CD14-positive monocyte (primary cell): Measurements from ENCODE around the gene CDKN2B-AS1. TPM values are rescaled to one million over a fixed set of nuclear protein-coding genes. Genes with fewer than 3 reads are reported as not detected.

Experiments
- DNase-seq, 3 donors: peaks; one replicate each; pipeline ENCODE4 v3.0.0-alpha.2; 2011 to 2022
- H2AFZ ChIP-seq: 2 replicates; pipeline ENCODE4 v1.6.0; 2012; ENCODE audit warnings: mild to moderate bottlenecking, low read depth, low read length, inconsistent platforms; ENCODE audit not compliant: insufficient read depth, poor library complexity, severe bottlenecking
- H3K27ac ChIP-seq, 2 donors: 1 replicate in 1 of 2; 2 replicates in 1 of 2; pipeline ENCODE4 v1.5.1; 2012 to 2013; ENCODE audit warnings: low read length in 2 of 2, control low read depth in 1 of 2, inconsistent platforms in 1 of 2, low read depth in 1 of 2, mild to moderate bottlenecking in 1 of 2
- H3K27me3 ChIP-seq, 2 donors: one replicate each; pipeline versions ENCODE4 v1.6.0 to v1.6.1; 2011 to 2013; ENCODE audit warnings: low read length in 2 of 2; ENCODE audit not compliant: control insufficient read depth in 2 of 2, insufficient read depth in 2 of 2
- H3K36me3 ChIP-seq, 2 donors: replicated peaks in 1 of 2; 1 replicate in 1 of 2; 2 replicates in 1 of 2; pipeline versions ENCODE4 v1.5.1 to v1.6.1; 2012 to 2013; ENCODE audit warnings: low read length in 2 of 2, control low read depth in 1 of 2, inconsistent platforms in 1 of 2, mild to moderate bottlenecking in 1 of 2; ENCODE audit not compliant: insufficient read depth in 2 of 2, control insufficient read depth in 1 of 2
- H3K4me1 ChIP-seq, 2 donors: 1 replicate in 1 of 2; 2 replicates in 1 of 2; pipeline versions ENCODE4 v1.5.1 to v1.6.1; 2012 to 2013; ENCODE audit warnings: low read length in 2 of 2, control low read depth in 1 of 2, inconsistent platforms in 1 of 2, mild to moderate bottlenecking in 1 of 2, moderate library complexity in 1 of 2; ENCODE audit not compliant: insufficient read depth in 2 of 2, control insufficient read depth in 1 of 2
- H3K4me2 ChIP-seq: replicated peaks from 2 replicates; pipeline ENCODE3; 2012; ENCODE audit warnings: low read length, moderate library complexity, mild to moderate bottlenecking; ENCODE audit not compliant: poor library complexity, severe bottlenecking; ENCODE audit errors: extremely low read depth
- H3K4me3 ChIP-seq, 3 experiments: fragments of 200-600 bp in 1 of 3; sonication (generic) in 1 of 3; replicated peaks in 1 of 3; 1 replicate in 2 of 3; 2 replicates in 1 of 3; pipeline ENCODE4 v1.5.1; 2011 to 2013; ENCODE audit warnings: low read length in 3 of 3, mild to moderate bottlenecking in 3 of 3, control low read depth in 2 of 3, low read depth in 2 of 3, inconsistent platforms in 1 of 3, moderate library complexity in 1 of 3
- H3K79me2 ChIP-seq: 2 replicates; pipeline ENCODE4 v1.6.0; 2012; ENCODE audit warnings: mild to moderate bottlenecking, control low read depth, inconsistent platforms, low read length, moderate library complexity; ENCODE audit not compliant: insufficient read depth
- H3K9ac ChIP-seq: 2 replicates; pipeline ENCODE4 v1.6.0; 2017; ENCODE audit warnings: low read length, mild to moderate bottlenecking; ENCODE audit not compliant: insufficient read depth, poor library complexity, severe bottlenecking
- H3K9me3 ChIP-seq, 2 donors: replicated peaks in 1 of 2; 1 replicate in 1 of 2; 2 replicates in 1 of 2; pipeline versions ENCODE4 v1.5.1 to v1.6.1; 2012 to 2013; ENCODE audit warnings: low read length in 2 of 2, control low read depth in 1 of 2; ENCODE audit not compliant: control insufficient read depth in 1 of 2, insufficient read depth in 1 of 2
- H4K20me1 ChIP-seq: 2 replicates; pipeline ENCODE4 v1.6.0; 2012; ENCODE audit warnings: mild to moderate bottlenecking, low read length, control low read depth, moderate library complexity; ENCODE audit not compliant: insufficient read depth
- H3K27ac Mint-ChIP-seq, 7 donors: one replicate each; pipeline ENCODE4 v1.8.0; 2020; ENCODE audit warnings: mild to moderate bottlenecking in 7 of 7, mixed read lengths in 7 of 7, moderate library complexity in 6 of 7, inconsistent platforms in 2 of 7
- H3K27me3 Mint-ChIP-seq, 3 donors: one replicate each; pipeline ENCODE4 v1.8.0; 2021 to 2022; ENCODE audit warnings: low read depth in 3 of 3, mild to moderate bottlenecking in 3 of 3, mixed read lengths in 3 of 3, moderate library complexity in 3 of 3, inconsistent platforms in 1 of 3
- H3K36me3 Mint-ChIP-seq, 2 donors: one replicate each; pipeline ENCODE4 v1.8.0; 2020; ENCODE audit warnings: mixed read lengths in 2 of 2, inconsistent platforms in 1 of 2, mild to moderate bottlenecking in 1 of 2
- H3K4me1 Mint-ChIP-seq: one replicate; pipeline ENCODE4 v1.8.0; 2020; ENCODE audit warnings: mild to moderate bottlenecking, mixed read lengths
- H3K4me3 Mint-ChIP-seq, 2 donors: one replicate each; pipeline ENCODE4 v1.8.0; 2020; ENCODE audit warnings: mild to moderate bottlenecking in 2 of 2, mixed read lengths in 2 of 2, moderate library complexity in 1 of 2
- H3K9me3 Mint-ChIP-seq, 7 donors: one replicate each; pipeline ENCODE4 v1.8.0; 2020 to 2022; ENCODE audit warnings: mixed read lengths in 7 of 7, mild to moderate bottlenecking in 6 of 7, moderate library complexity in 6 of 7, inconsistent platforms in 2 of 7
- CTCF ChIP-seq: fragments of 200-600 bp; IDR thresholded peaks from one replicate; pipeline ENCODE4 v1.8.0; 2022; ENCODE audit warnings: antibody characterized with exemption, mild to moderate bottlenecking
- WGBS: methylation state at CpG from one replicate; pipeline ENCODE4 v1.1.5; 2013; ENCODE audit warnings: missing lambda C conversion rate; ENCODE audit not compliant: insufficient coverage; 5-methylcytosine and 5-hydroxymethylcytosine counted together
- intact Hi-C, 2 donors: fragments of 100-400 bp; cut with micrococcal nuclease; formaldehyde crosslinking; loops; one replicate each; pipeline versions ENCODE4 v1.15.0 to v1.15.1; 2023
- polyA plus RNA-seq, 3 donors: library from polyadenylated mRNA; depleted of rRNA in 1 of 3; unstranded in 2 of 3; stranded (reverse) in 1 of 3; fragments of 300-500 nt in 2 of 3; fragments of >200 nt in 1 of 3; fragmentation: Illumina TruSeq in 2 of 3; gene quantifications; 1 replicate in 2 of 3; 2 replicates in 1 of 3; pipeline ENCODE4 v1.2.3, GENCODE V29; 2012 to 2021

Gene CDKN2B-AS1
- polyA plus RNA-seq, 3 donors, result 0.35 to 0.55 (median 0.50) TPM

- H3K9ac ChIP-seq, result no peak overlapping the region
- no peak overlapping the region for H3K27ac ChIP-seq
- Mint-ChIP-seq H3K36me3 (no peaks in the 10 kb centered on the region), H3K4me1 (no peaks in the 10 kb centered on the region), H3K27ac (no peak overlapping the region), H3K9me3 (peaks cover 0 to 3% (median 0%) of the 10 kb centered on the region in 7 donors), H3K27me3 (peaks cover 15 to 31% (median 21%) of the 10 kb centered on the region in 3 donors), H3K4me3 (no peak overlapping the region)
- no peak for TF ChIP-seq CTCF
- no peaks in the 10 kb centered on the region for H3K79me2 ChIP-seq
- intact Hi-C loops, result no loop called here
- H3K4me3 ChIP-seq, result no peak overlapping the region
- WGBS, result 76% methylated on average over 3 of the region's 8 CpGs
- no peaks in the 10 kb centered on the region for H3K9me3 ChIP-seq
- DNase-seq, result no peak
- no peaks in the 10 kb centered on the region for H3K36me3 ChIP-seq
- H3K4me2 ChIP-seq, result no peak overlapping the region
- H3K27me3 ChIP-seq, result peaks cover 11 to 15% of the 10 kb centered on the region in 2 donors
- H4K20me1 ChIP-seq, result no peaks in the 10 kb centered on the region
- no peak overlapping the region for H2AFZ ChIP-seq
- H3K4me1 ChIP-seq, result no peaks in the 10 kb centered on the region
Measured at GRCh38 chr9:22068369-22068768, 73.8 kb downstream of the CDKN2B-AS1 start.

GRCh38 chr9:22073349-22073748 is 78.8 kb downstream of the CDKN2B-AS1 start:
- DNase-seq, result no peak
- H2AFZ ChIP-seq, result no peak overlapping the region
- no peaks in the 10 kb centered on the region for H3K4me1 ChIP-seq
- peaks cover 14 to 33% (median 16%) of the 10 kb centered on the region in 3 donors for H3K27me3 Mint-ChIP-seq
- H3K9me3 Mint-ChIP-seq, result peaks cover 0 to 6% (median 0%) of the 10 kb centered on the region in 7 donors
- no CpG with 5 or more reads among the region's 1 CpG for WGBS
- H3K27me3 ChIP-seq, result peaks cover 17 to 24% of the 10 kb centered on the region in 2 donors
- no peak overlapping the region for H3K9ac ChIP-seq
- no peak overlapping the region for H3K27ac ChIP-seq
- no peaks in the 10 kb centered on the region for H3K4me1 Mint-ChIP-seq
- H3K36me3 ChIP-seq, result no peaks in the 10 kb centered on the region
- H3K4me2 ChIP-seq, result no peak overlapping the region
- intact Hi-C loops, result no loop called here
- H3K4me3 Mint-ChIP-seq, result no peak overlapping the region
- H3K36me3 Mint-ChIP-seq, result no peaks in the 10 kb centered on the region
- H3K4me3 ChIP-seq, result no peak overlapping the region
- H3K79me2 ChIP-seq, result no peaks in the 10 kb centered on the region
- H4K20me1 ChIP-seq, result no peaks in the 10 kb centered on the region
- H3K27ac Mint-ChIP-seq, result no peak overlapping the region
- no peak for TF ChIP-seq CTCF
- H3K9me3 ChIP-seq, result no peaks in the 10 kb centered on the region
